Stimulated activated CD4-positive, alpha-beta T cell treated with anti-CD3 and anti-CD28 coated beads, TNF-alpha, amount 100 ng/mL, for 48 hours (primary cell): ENCODE data around the gene ZNF778.

Source experiments
- DNase-seq, 3 donors: peaks; one replicate each; pipeline ENCODE4 v3.0.0-alpha.2; 2020; ENCODE audit warnings: low read depth in 3 of 3

Gene ZNF778

DNA sequence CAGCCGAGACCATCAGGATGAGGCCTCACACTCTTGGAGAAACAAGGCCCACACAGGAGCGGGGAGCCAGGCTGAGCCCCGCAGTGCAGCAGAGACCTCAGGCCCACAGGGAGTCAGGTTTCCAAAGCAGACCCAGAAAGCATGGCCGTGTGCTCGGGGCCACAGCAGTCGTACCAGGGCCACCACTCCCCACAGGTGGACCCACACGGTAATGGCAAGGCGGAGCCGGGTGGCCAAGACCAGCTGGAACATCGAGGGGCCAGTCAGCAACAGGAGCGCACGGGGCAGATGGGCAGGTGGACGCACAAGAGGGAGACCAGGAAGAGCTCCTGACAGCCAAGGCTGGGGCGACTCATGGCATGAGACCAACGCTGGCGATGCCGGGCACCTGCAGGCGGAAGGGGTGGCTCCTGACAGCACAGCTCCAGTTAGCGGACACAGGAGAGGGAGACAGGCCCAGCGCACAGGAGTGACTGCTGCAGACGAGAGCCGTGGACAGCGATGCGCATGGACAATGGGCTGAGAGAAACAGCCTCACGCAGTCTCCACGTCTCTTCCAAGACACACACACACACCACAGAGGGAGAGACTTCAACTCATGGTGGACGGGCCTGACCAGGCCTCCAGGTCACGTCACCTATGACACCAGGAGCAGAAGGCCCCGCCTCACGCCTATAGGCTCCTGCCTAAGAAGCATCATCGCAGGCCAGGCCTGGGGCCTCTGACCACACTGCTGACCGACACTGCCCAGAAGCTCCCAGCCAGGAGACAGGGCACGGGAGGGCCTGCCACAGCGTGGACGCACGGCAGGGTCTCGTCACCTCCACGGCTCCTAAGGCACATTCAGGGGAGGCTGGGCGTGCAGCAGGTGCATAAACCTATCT lies 58.6 kb downstream of the ZNF778 start:
- DNase-seq, result no peak

GRCh38 chr16:89277049-89277448 lies 59.5 kb downstream of the ZNF778 start:
- no peak for DNase-seq

DNA sequence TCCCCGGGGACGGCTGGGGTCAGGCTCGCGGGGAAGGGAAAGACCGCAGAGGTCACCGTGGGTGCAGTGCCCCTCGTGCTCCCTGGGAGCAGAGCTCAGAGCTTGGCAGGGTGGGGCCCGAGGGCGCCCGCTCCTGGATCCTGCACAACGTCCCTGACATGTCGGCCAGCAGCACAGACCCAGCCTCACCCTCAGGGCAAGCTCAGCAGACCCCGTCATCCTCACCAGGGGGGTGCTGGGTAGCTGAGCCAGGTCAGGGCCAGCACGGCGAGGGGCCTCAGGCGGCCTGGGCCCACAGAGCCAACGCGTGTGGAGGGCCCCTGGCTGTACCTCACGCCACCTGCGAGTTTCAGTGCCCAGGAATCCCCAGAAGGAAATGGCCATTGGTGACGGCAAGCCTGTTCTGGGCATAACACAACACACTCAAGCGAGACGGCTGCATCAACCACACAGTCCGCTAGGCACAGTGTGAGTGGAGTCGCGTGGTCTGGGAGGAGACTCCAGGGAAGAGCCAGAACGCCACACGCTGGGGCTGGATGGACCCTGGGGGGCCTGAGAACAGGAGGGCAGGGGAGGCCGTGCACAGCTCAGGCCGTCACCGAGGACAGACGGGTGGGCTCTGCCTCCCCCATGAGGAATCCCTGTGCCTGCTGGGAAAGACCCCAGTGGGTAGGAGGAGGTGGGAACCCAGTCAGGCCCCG lies 60.3 kb downstream of the ZNF778 start:
- no peak for DNase-seq

DNA sequence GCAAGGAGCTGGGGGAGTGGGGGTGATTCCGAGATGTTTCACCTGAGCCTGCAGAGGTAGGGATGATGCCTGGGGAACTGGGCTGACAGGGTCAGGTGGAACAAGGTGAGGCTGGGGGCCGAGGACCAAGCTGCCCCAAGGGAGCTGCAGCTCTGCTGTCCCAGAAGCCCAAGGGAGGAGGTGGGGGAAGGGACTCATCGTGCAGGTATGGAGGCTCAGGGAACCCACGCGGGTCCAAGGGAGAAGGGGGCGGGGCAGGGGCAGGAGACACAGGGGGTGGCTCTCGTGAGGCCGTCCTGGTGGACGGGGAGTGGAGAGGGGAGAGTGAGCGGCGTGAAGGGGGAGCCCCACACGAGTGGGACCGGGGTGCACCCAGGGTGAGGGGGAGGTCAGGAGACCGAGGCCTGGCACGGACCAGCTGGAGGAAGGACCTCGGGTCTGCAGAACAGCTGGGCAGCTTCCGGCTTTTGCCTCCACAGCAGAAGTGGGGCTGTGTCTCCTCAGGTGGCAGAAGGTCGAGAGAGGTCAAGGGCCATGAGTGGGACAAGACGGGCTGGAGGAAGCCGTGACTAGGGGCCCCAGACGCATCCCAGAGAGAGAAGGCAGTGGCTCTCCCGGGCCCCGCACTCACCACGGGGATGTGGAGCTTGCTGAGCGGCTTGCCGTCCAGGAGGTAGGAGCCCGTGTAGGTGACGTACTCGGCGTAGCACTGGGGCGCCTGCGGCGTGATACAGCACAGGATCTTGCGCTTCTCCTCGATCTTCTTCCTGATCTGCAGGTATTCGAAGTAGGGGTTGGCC lies 61.1 kb downstream of the ZNF778 start:
- no peak for DNase-seq

DNA sequence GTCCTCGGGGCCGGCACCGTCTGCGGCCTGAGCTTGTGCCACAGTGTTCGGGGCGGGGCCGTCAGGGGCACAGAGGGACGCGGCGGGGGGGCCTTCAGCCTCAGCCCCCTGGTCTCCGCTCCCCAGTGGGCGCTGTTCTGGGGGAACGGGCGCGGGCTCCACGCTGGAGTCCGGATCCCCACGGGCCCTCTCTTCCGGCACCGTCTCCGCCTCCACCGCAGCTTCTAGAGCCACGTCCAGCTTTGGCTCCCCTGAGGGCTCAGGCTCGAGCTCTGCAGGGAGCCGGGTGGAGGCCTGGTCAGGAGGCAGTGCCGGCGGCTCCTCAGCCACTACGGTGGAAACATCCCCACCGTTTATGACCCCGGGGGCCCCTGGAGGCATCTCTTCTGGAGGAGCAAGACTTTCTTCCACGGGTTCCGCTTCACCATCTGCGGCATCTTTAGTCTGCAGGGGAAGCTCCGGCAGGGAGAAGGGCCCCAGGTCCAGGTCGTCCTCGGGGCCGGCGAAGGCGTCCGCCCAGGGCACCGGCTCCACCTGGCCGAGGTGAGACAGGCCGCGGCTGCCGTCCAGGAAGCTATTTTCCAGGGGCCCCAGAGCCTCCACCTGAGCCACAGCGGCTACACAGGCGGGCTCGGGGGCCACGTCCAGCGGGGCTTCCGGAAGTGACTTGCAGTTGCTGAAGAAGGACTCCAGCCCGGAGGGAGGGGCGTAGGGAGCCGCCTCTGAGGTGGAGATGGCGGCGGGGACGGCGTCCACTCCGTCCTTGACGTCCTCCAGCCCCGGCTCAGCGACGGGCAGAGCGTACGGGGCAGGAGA lies 62.4 kb downstream of the ZNF778 start:
- DNase-seq, result no peak

GRCh38 chr16:89280546-89281188 lies 63.2 kb downstream of the ZNF778 start:
- DNase-seq, result no peak

DNA sequence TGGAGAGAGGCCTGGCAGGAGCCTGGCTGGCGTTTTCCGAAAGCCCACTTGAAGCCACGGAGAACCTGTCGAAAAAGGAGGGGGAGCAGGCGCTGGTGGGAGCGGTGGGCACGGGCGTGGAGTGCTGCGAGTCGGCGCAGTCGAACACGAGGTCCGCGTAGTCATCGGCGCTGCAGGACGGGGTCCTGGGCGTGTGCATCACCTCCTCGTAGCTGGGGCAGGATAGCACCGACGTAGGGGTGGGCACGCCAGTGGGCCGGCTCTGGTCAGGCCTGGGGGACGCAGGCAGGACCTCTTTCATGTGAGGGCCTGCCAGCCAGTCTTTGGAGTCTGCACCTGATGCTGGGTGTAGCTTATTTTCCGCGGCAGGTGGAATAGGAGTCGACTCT lies 63.7 kb downstream of the ZNF778 start:
- DNase-seq, result no peak

GRCh38 chr16:89281829-89282228 lies 64.3 kb downstream of the ZNF778 start:
- DNase-seq, result no peak

GRCh38 chr16:89282523-89282922 lies 65.0 kb downstream of the ZNF778 start:
- no peak for DNase-seq

- DNase-seq, result no peak
Measured at GRCh38 chr16:89283449-89283848, 65.9 kb downstream of the ZNF778 start.

DNA sequence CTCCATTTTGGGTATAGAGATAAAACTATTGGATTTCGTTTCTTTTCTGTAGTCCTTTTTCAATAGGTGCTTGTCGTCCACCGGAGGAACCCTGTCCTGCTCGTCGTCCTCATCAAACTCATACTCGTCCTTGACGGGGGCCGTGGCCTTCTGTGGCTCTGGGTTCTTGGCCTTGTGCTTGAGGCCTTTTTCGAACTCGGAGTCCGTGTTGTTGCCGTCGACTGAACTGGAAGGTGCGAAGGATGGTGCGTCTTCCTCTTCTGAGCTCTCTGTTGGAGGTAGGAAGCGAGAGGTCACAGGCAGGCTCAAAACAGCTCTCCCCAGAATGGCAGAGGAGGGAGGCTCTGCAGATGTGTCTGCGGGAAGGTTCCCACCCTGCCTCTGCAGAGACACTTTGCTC lies 67.9 kb downstream of the ZNF778 start:
- no peak for DNase-seq

DNA sequence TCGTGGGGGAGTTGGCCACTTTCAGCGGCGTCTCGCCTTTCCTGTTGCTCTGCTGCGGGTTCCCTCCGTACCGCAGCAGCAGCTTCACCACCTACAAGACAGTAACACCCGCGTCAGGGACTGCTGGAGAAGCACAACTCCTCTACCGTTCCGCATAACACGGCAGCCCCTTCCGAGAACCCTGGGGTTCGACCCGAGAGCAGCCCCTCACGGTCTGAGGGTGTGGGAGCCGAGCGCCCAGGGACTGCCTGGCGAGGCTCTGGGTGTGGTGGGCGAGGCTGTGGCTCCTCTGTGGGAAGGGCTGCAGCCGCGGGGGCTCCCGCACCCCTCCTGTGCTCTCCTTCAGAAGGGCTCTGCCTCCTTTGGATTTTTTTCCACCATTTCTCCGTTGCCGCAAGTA lies 68.6 kb downstream of the ZNF778 start:
- DNase-seq, result no peak
